ENCODE data around the gene AOC3.

The AOC3 gene

GRCh38 chr17:42900460-42901331 is 49.7 kb downstream of the AOC3 start, which contains the start of gene G6PC1:
TSS of gene G6PC1 (plus strand) at chr17:42900799. CDS start at chr17:42900877, 78 bp downstream.
- TF ChIP-seq EZH2phosphoT487 (IDR thresholded peaks at IDR 0.05; ENCODE audit: borderline replicate concordance) = no peak
- Histone ChIP-seq H3K9ac (ENCODE audit: low read depth, low read length, poor library complexity, severe bottlenecking) (no peak within 1 kb of the TSS), H2AFZ (ENCODE audit: low read length) (no peak within 1 kb of the TSS), H3K4me3 (ENCODE audit: low read length, poor library complexity, severe bottlenecking) (no peak within 1 kb of the TSS), H4K20me1 (ENCODE audit: insufficient read depth, low read length, poor library complexity, severe bottlenecking) (no peaks in the 10 kb centered on the region), H3F3A (ENCODE audit: low read depth) (no peaks in the 10 kb centered on the region), H3K4me1 (ENCODE audit: insufficient read depth, low read length, poor library complexity, severe bottlenecking) (no peaks in the 10 kb centered on the region), H3K9me2 (replicated peaks; ENCODE audit: low read depth, low read length) (no peaks in the 10 kb centered on the region), H3K27me3 (ENCODE audit: insufficient read depth, low read length, poor library complexity, severe bottlenecking) (no peaks in the 10 kb centered on the region), H3K4me2 (ENCODE audit: low read depth, low read length, poor library complexity, severe bottlenecking) (no peak within 1 kb of the TSS), H3K36me3 (ENCODE audit: insufficient read depth, low read length) (no peaks in the 10 kb centered on the region), H3K9me3 (ENCODE audit: insufficient read depth, low read depth, low read length) (no peaks in the 10 kb centered on the region), H3K79me2 (ENCODE audit: insufficient read depth, low read length) (no peaks in the 10 kb centered on the region)

GRCh38 chr17:42901535-42902229 is 50.7 kb downstream of the AOC3 start:
- Histone ChIP-seq H3F3A (ENCODE audit: low read depth) (no peaks in the 10 kb centered on the region), H3K36me3 (ENCODE audit: insufficient read depth, low read length) (no peaks in the 10 kb centered on the region), H3K9me2 (replicated peaks; ENCODE audit: low read depth, low read length) (no peaks in the 10 kb centered on the region), H3K9me3 (ENCODE audit: insufficient read depth, low read depth, low read length) (no peaks in the 10 kb centered on the region), H4K20me1 (ENCODE audit: insufficient read depth, low read length, poor library complexity, severe bottlenecking) (no peaks in the 10 kb centered on the region), H3K27me3 (ENCODE audit: insufficient read depth, low read length, poor library complexity, severe bottlenecking) (no peaks in the 10 kb centered on the region), H3K9ac (ENCODE audit: low read depth, low read length, poor library complexity, severe bottlenecking) (no peak overlapping the region), H3K4me3 (ENCODE audit: low read length, poor library complexity, severe bottlenecking) (no peak overlapping the region), H3K79me2 (ENCODE audit: insufficient read depth, low read length) (no peaks in the 10 kb centered on the region), H2AFZ (ENCODE audit: low read length) (no peak overlapping the region), H3K4me1 (ENCODE audit: insufficient read depth, low read length, poor library complexity, severe bottlenecking) (no peaks in the 10 kb centered on the region), H3K4me2 (ENCODE audit: low read depth, low read length, poor library complexity, severe bottlenecking) (no peak overlapping the region)
- TF ChIP-seq CTCF (conservative IDR thresholded peaks at IDR 0.05; ENCODE audit: low read length) (no peak), EZH2phosphoT487 (IDR thresholded peaks at IDR 0.05; ENCODE audit: borderline replicate concordance) (no peak)

GRCh38 chr17:42904110-42904469 is 53.1 kb downstream of the AOC3 start:
- Histone ChIP-seq H3K4me3 (ENCODE audit: low read length, poor library complexity, severe bottlenecking) (no peak overlapping the region), H3K36me3 (ENCODE audit: insufficient read depth, low read length) (no peaks in the 10 kb centered on the region), H3K79me2 (ENCODE audit: insufficient read depth, low read length) (no peaks in the 10 kb centered on the region), H3K27me3 (ENCODE audit: insufficient read depth, low read length, poor library complexity, severe bottlenecking) (no peaks in the 10 kb centered on the region), H4K20me1 (ENCODE audit: insufficient read depth, low read length, poor library complexity, severe bottlenecking) (no peaks in the 10 kb centered on the region), H3F3A (ENCODE audit: low read depth) (no peaks in the 10 kb centered on the region), H3K9ac (ENCODE audit: low read depth, low read length, poor library complexity, severe bottlenecking) (no peak overlapping the region), H3K4me2 (ENCODE audit: low read depth, low read length, poor library complexity, severe bottlenecking) (no peak overlapping the region), H2AFZ (ENCODE audit: low read length) (no peak overlapping the region), H3K4me1 (ENCODE audit: insufficient read depth, low read length, poor library complexity, severe bottlenecking) (no peaks in the 10 kb centered on the region), H3K9me2 (replicated peaks; ENCODE audit: low read depth, low read length) (no peaks in the 10 kb centered on the region), H3K9me3 (ENCODE audit: insufficient read depth, low read depth, low read length) (no peaks in the 10 kb centered on the region)
- no peak for TF ChIP-seq CTCF (conservative IDR thresholded peaks at IDR 0.05; ENCODE audit: low read length)
- TF ChIP-seq EZH2phosphoT487 (IDR thresholded peaks at IDR 0.05; ENCODE audit: borderline replicate concordance) = no peak
